Measurements from ENCODE around the gene SNX33. TPM values are rescaled to one million over a fixed set of nuclear protein-coding genes. Genes with fewer than 3 reads are reported as not detected.
A peak's percentile ranks its signal among the peaks of the same experiment; 100 is the strongest.

Gene SNX33
- total RNA-seq, 1 experiment from 2014 or later, result 8.3 TPM

GRCh38 chr15:75616766-75617165 lies 30.9 kb upstream of the SNX33 start:
- ChIA-PET POLR2A (no interaction called here), CTCF (no interaction called here), RAD21 (ENCODE audit: low non-redundant PET in 1 of 2, low total read pairs in 2 of 2, uncharacterized antibody in 2 of 2, unreplicated experiment in 2 of 2) (no interaction called here)
- Histone ChIP-seq H2AFZ (ENCODE audit: low read depth, low read length, poor library complexity, severe bottlenecking) (no peak overlapping the region), H3K4me2 (ENCODE audit: low read length) (no peak overlapping the region), H3K4me3 (replicated peaks in 1 of 2; ENCODE audit: low read depth in 1 of 2, low read length in 2 of 2) (no peak overlapping the region), H3K27me3 (ENCODE audit: insufficient read depth, low read length) (no peaks in the 10 kb centered on the region), H3K9ac (ENCODE audit: low read length) (no peak overlapping the region), H4K20me1 (ENCODE audit: insufficient read depth) (no peaks in the 10 kb centered on the region), H3K36me3 (ENCODE audit: control insufficient read depth in 1 of 2, insufficient read depth in 2 of 2, low read length in 2 of 2) (peaks cover 25 to 35% of the 10 kb centered on the region in 2 experiments; a peak in 3 of 4 replicates), H3K79me2 (ENCODE audit: insufficient read depth, low read length) (no peaks in the 10 kb centered on the region), H3K9me3 (ENCODE audit: control insufficient read depth in 1 of 2, insufficient read depth in 1 of 2, low read depth in 1 of 2, low read length in 2 of 2) (no peaks in the 10 kb centered on the region), H3K9me2 (ENCODE audit: insufficient read depth) (no peaks in the 10 kb centered on the region), H3K4me1 (ENCODE audit: control insufficient read depth in 1 of 2, insufficient read depth in 2 of 2, low read length in 2 of 2) (peaks cover 0 to 14% of the 10 kb centered on the region in 2 experiments; a peak in 3 of 4 replicates), H3K27ac (ENCODE audit: low read depth, low read length) (no peak overlapping the region)
- ATAC-seq, result peak; percentile 40
- TF ChIP-seq POLR2A (IDR thresholded peaks at IDR 0.05; ENCODE audit: borderline replicate concordance, extremely low read depth, insufficient read depth, insufficient read length), result no peak
- TF ChIP-seq FOSL1 (IDR thresholded peaks at IDR 0.05; ENCODE audit: low read depth), result no peak
- no peak for TF ChIP-seq EZH2 (IDR thresholded peaks at IDR 0.05)
- TF ChIP-seq, protein P1, sequence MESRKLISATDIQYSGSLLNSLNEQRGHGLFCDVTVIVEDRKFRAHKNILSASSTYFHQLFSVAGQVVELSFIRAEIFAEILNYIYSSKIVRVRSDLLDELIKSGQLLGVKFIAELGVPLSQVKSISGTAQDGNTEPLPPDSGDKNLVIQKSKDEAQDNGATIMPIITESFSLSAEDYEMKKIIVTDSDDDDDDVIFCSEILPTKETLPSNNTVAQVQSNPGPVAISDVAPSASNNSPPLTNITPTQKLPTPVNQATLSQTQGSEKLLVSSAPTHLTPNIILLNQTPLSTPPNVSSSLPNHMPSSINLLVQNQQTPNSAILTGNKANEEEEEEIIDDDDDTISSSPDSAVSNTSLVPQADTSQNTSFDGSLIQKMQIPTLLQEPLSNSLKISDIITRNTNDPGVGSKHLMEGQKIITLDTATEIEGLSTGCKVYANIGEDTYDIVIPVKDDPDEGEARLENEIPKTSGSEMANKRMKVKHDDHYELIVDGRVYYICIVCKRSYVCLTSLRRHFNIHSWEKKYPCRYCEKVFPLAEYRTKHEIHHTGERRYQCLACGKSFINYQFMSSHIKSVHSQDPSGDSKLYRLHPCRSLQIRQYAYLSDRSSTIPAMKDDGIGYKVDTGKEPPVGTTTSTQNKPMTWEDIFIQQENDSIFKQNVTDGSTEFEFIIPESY (IDR thresholded peaks at IDR 0.05; ENCODE audit: extremely low read depth, insufficient replicate concordance, low read length), result no peak
- no peak for TF ChIP-seq POLR2AphosphoS5 (IDR thresholded peaks at IDR 0.05; ENCODE audit: low read depth, low read length)
- no peak for TF ChIP-seq CEBPB (IDR thresholded peaks at IDR 0.05; ENCODE audit: low read depth)
- TF ChIP-seq ZFX (IDR thresholded peaks at IDR 0.05), result no peak
- TF ChIP-seq CTCF (IDR thresholded peaks at IDR 0.05 in 2 of 3, conservative IDR thresholded peaks at IDR 0.05 in 1 of 3; ENCODE audit: borderline replicate concordance in 1 of 3, insufficient read depth in 1 of 3, low read depth in 2 of 3, low read length in 2 of 3), result no peak
- TF ChIP-seq TCF7L2 (IDR thresholded peaks at IDR 0.05; ENCODE audit: borderline replicate concordance, extremely low read depth, insufficient read depth, insufficient read length), result no peak
- no peak for TF ChIP-seq ATF3 (IDR thresholded peaks at IDR 0.05)
- TF ChIP-seq RAD21 (IDR thresholded peaks at IDR 0.05; ENCODE audit: low read depth), result no peak
- TF ChIP-seq JUND (IDR thresholded peaks at IDR 0.05), result no peak
- no peak for TF ChIP-seq SRF (IDR thresholded peaks at IDR 0.05; ENCODE audit: low read depth)
- TF ChIP-seq YY1 (IDR thresholded peaks at IDR 0.05; ENCODE audit: extremely low read depth, insufficient replicate concordance, low read depth, low read length), result no peak
- intact Hi-C loops (cut with micrococcal nuclease), result no loop called here
- BruUV-seq (replicated peaks), result no TSS peak
- no peak for DNase-seq (ENCODE audit: low read depth, low spot score)
